BLaER1 (cell line): ENCODE measurements around the gene FUNDC1.

Experiments used
- H3K27ac ChIP-seq: shearing (Covaris generic); formaldehyde crosslinking; 2 replicates; pipeline ENCODE4 v1.8.1; 2022
- H3K27me3 ChIP-seq: shearing (Covaris generic); formaldehyde crosslinking; 2 replicates; pipeline ENCODE4 v1.8.1; 2022
- H3K36me3 ChIP-seq: shearing (Covaris generic); formaldehyde crosslinking; 2 replicates; pipeline ENCODE4 v1.8.1; 2022
- H3K4me1 ChIP-seq: shearing (Covaris generic); formaldehyde crosslinking; 2 replicates; pipeline ENCODE4 v1.8.1; 2022
- H3K4me2 ChIP-seq: shearing (Covaris generic); formaldehyde crosslinking; 2 replicates; pipeline ENCODE4 v1.8.1; 2022
- H3K4me3 ChIP-seq: shearing (Covaris generic); formaldehyde crosslinking; 2 replicates; pipeline ENCODE4 v1.8.1; 2022
- H3K9ac ChIP-seq: shearing (Covaris generic); formaldehyde crosslinking; 2 replicates; pipeline ENCODE4 v1.8.1; 2022
- H3K9me3 ChIP-seq: shearing (Covaris generic); formaldehyde crosslinking; 2 replicates; pipeline ENCODE4 v1.8.1; 2022
- H4K20me1 ChIP-seq: shearing (Covaris generic); formaldehyde crosslinking; 2 replicates; pipeline ENCODE4 v1.8.1; 2022
- Cebpa-rat ChIP-seq: shearing (Covaris generic); IDR thresholded peaks from 2 replicates; pipeline ENCODE4 v1.8.1; 2022

Gene FUNDC1

GRCh38 chrX:44544036-44544435 lies 1.4 kb upstream of the FUNDC1 start:
- Histone ChIP-seq H3K27ac (no peak overlapping the region), H4K20me1 (no peaks in the 10 kb centered on the region), H3K4me2 (no peak overlapping the region), H3K4me3 (no peak overlapping the region), H3K36me3 (peaks cover 16% of the 10 kb centered on the region; the same call in 1 of the 2 replicates), H3K9me3 (0 out of 2 replicates have a peak, but pooled peaks cover 4% of the 10 kb centered on the region), H3K27me3 (no peaks in the 10 kb centered on the region), H3K9ac (no peak overlapping the region), H3K4me1 (peaks cover 23% of the 10 kb centered on the region)
- TF ChIP-seq Cebpa-rat = no peak

GRCh38 chrX:44536198-44536597 lies 6.5 kb downstream of the FUNDC1 start:
- H4K20me1 ChIP-seq = no peaks in the 10 kb centered on the region
- H3K36me3 ChIP-seq = peaks cover 83% of the 10 kb centered on the region
- no peaks in the 10 kb centered on the region for H3K9me3 ChIP-seq
- no peak overlapping the region for H3K9ac ChIP-seq
- no peak for TF ChIP-seq Cebpa-rat
- peaks cover 7% of the 10 kb centered on the region for H3K4me1 ChIP-seq
- H3K4me2 ChIP-seq = no peak overlapping the region
- no peak overlapping the region for H3K27ac ChIP-seq
- H3K27me3 ChIP-seq = no peaks in the 10 kb centered on the region
- no peak overlapping the region for H3K4me3 ChIP-seq

- H3K4me3 ChIP-seq = no peak overlapping the region
- H3K9ac ChIP-seq = no peak overlapping the region
- no peak for TF ChIP-seq Cebpa-rat
- H3K9me3 ChIP-seq = no peaks in the 10 kb centered on the region
- no peak overlapping the region for H3K4me2 ChIP-seq
- H3K36me3 ChIP-seq = peaks cover 60% of the 10 kb centered on the region
- H3K4me1 ChIP-seq = no peaks in the 10 kb centered on the region
- no peaks in the 10 kb centered on the region for H3K27me3 ChIP-seq
- H3K27ac ChIP-seq = no peak overlapping the region
- H4K20me1 ChIP-seq = peaks cover 15% of the 10 kb centered on the region; the same call in 1 of the 2 replicates
Measured at GRCh38 chrX:44529310-44529709, 13.3 kb downstream of the FUNDC1 start.

- Histone ChIP-seq H3K9me3 (no peaks in the 10 kb centered on the region), H3K4me3 (no peak overlapping the region), H3K4me1 (no peaks in the 10 kb centered on the region), H3K4me2 (no peak overlapping the region), H4K20me1 (no peaks in the 10 kb centered on the region), H3K27ac (no peak overlapping the region), H3K9ac (no peak overlapping the region), H3K36me3 (0 out of 2 replicates have a peak, but pooled peaks cover 4% of the 10 kb centered on the region), H3K27me3 (no peaks in the 10 kb centered on the region)
- TF ChIP-seq Cebpa-rat = no peak
Measured at GRCh38 chrX:44514272-44514671, 28.4 kb downstream of the FUNDC1 start.

GRCh38 chrX:44507292-44507691 lies 35.4 kb downstream of the FUNDC1 start:
- H3K9ac ChIP-seq = no peak overlapping the region
- no peaks in the 10 kb centered on the region for H4K20me1 ChIP-seq
- H3K36me3 ChIP-seq = no peaks in the 10 kb centered on the region
- no peaks in the 10 kb centered on the region for H3K27me3 ChIP-seq
- no peak overlapping the region for H3K27ac ChIP-seq
- no peak overlapping the region for H3K4me2 ChIP-seq
- no peaks in the 10 kb centered on the region for H3K4me1 ChIP-seq
- no peak overlapping the region for H3K4me3 ChIP-seq
- no peak for TF ChIP-seq Cebpa-rat
- no peaks in the 10 kb centered on the region for H3K9me3 ChIP-seq

GRCh38 chrX:44506678-44507077 lies 36.0 kb downstream of the FUNDC1 start:
- H3K4me1 ChIP-seq = no peaks in the 10 kb centered on the region
- H3K9ac ChIP-seq = no peak overlapping the region
- no peak overlapping the region for H3K4me3 ChIP-seq
- H3K27ac ChIP-seq = no peak overlapping the region
- no peaks in the 10 kb centered on the region for H3K36me3 ChIP-seq
- no peak overlapping the region for H3K4me2 ChIP-seq
- H3K27me3 ChIP-seq = no peaks in the 10 kb centered on the region
- no peak for TF ChIP-seq Cebpa-rat
- H3K9me3 ChIP-seq = no peaks in the 10 kb centered on the region
- no peaks in the 10 kb centered on the region for H4K20me1 ChIP-seq

GRCh38 chrX:44503560-44503959 lies 39.1 kb downstream of the FUNDC1 start:
- no peak for TF ChIP-seq Cebpa-rat
- Histone ChIP-seq H4K20me1 (no peaks in the 10 kb centered on the region), H3K36me3 (no peaks in the 10 kb centered on the region), H3K4me2 (no peak overlapping the region), H3K27ac (no peak overlapping the region), H3K27me3 (no peaks in the 10 kb centered on the region), H3K4me3 (no peak overlapping the region), H3K9ac (no peak overlapping the region), H3K9me3 (no peaks in the 10 kb centered on the region), H3K4me1 (no peaks in the 10 kb centered on the region)

- Histone ChIP-seq H3K9ac (no peak overlapping the region), H3K4me3 (no peak overlapping the region), H3K4me1 (no peaks in the 10 kb centered on the region), H3K9me3 (no peaks in the 10 kb centered on the region), H3K27ac (no peak overlapping the region), H3K27me3 (no peaks in the 10 kb centered on the region), H3K36me3 (no peaks in the 10 kb centered on the region), H4K20me1 (no peaks in the 10 kb centered on the region), H3K4me2 (no peak overlapping the region)
- TF ChIP-seq Cebpa-rat = no peak
Measured at GRCh38 chrX:44495091-44495490, 47.6 kb downstream of the FUNDC1 start.

- Histone ChIP-seq H3K4me1 (no peaks in the 10 kb centered on the region), H3K4me2 (no peak overlapping the region), H3K9ac (no peak overlapping the region), H3K27ac (no peak overlapping the region), H3K36me3 (no peaks in the 10 kb centered on the region), H3K27me3 (no peaks in the 10 kb centered on the region), H3K4me3 (no peak overlapping the region), H3K9me3 (no peaks in the 10 kb centered on the region), H4K20me1 (no peaks in the 10 kb centered on the region)
- TF ChIP-seq Cebpa-rat = no peak
Measured at GRCh38 chrX:44494357-44494756, 48.3 kb downstream of the FUNDC1 start.

GRCh38 chrX:44489515-44489914 lies 53.1 kb downstream of the FUNDC1 start:
- TF ChIP-seq Cebpa-rat = no peak
- Histone ChIP-seq H3K9me3 (no peaks in the 10 kb centered on the region), H4K20me1 (no peaks in the 10 kb centered on the region), H3K4me3 (no peak overlapping the region), H3K36me3 (no peaks in the 10 kb centered on the region), H3K9ac (no peak overlapping the region), H3K27me3 (no peaks in the 10 kb centered on the region), H3K27ac (no peak overlapping the region), H3K4me2 (no peak overlapping the region), H3K4me1 (no peaks in the 10 kb centered on the region)

GRCh38 chrX:44484607-44485146 lies 58.0 kb downstream of the FUNDC1 start:
- no peaks in the 10 kb centered on the region for H4K20me1 ChIP-seq
- H3K4me1 ChIP-seq = no peaks in the 10 kb centered on the region
- no peak overlapping the region for H3K4me3 ChIP-seq
- no peak overlapping the region for H3K9ac ChIP-seq
- no peaks in the 10 kb centered on the region for H3K9me3 ChIP-seq
- TF ChIP-seq Cebpa-rat = no peak
- H3K4me2 ChIP-seq = no peak overlapping the region
- H3K36me3 ChIP-seq = no peaks in the 10 kb centered on the region
- H3K27me3 ChIP-seq = no peaks in the 10 kb centered on the region
- H3K27ac ChIP-seq = no peak overlapping the region
